ENCODE results near the gene TRIM41. TPM values are rescaled to one million over a fixed set of nuclear protein-coding genes. Genes with fewer than 3 reads are reported as not detected.
A peak's percentile ranks its signal among the peaks of the same experiment; 100 is the strongest.

The TRIM41 gene
- total and polyA plus RNA-seq, 9 of the 15 experiments (the other 6 are each of a cell fraction or from before 2014, with no cell fraction given): 1.8 to 47.6 (median 20.9) TPM

DNA sequence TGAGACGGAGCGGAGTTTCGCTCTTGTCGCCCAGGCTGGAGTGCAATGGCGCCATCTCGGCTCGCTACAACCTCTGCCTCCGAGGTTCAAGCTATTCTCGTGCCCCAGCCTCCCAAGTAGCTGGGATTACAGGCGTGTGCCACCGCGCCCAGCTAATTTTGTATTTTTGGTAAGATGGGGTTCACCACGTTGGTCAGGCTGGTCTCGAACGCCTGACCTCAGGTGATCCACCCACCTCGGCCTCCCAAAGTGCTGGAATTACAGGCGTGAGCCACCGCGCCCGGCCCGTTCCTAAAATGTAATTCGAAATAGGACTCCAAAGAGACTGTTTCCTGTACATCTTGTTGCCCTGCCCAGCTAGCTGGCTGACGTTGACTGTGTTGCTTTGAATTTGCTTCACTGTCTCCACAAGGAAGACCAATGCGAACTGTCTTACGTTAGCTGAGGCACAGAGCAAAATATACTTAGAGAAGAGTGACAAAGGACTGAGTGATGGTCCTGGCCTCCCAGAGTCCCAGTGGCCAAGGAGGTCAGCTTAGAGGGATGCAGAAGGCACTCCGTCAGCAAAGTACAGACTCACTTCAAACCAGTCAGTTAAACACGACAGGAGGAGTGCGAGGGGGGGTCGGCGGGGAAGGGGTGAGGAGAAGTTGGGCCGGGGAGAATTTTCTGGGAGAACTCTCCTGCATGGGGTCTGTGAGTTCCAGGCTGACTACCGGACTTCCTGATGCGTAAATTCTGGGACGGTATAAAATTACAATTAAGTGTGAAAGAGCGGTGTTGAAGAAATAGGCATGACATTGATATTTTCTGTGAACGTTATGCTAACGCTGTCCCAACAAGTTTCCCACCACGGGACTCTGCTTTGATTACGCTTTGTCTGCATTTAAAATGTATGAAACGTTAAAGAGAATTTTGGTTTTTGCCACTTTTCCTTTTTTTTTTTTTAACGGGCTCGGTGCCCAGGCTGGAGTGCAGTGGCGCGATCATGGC, 6.8 kb upstream of the TRIM41 start:
- BruUV-seq (replicated peaks): no TSS peak
- ChIA-PET CTCF (ENCODE audit: low intra/inter-chr PET ratio) (no interaction called here), POLR2A (interaction anchor here (0.6 to 2.4 kb wide), 8 partner anchors 9 to 41 kb away, joined by 3 to 18 read pairs (median 3); partner anchors contain the start of gene RACK1)
- in situ Hi-C loops (cut with MboI) (no loop called here), intact Hi-C loops (cut with micrococcal nuclease) (loop anchor here (5.0 kb wide), 1 partner anchor 44 kb away; no protein-coding TSS in a partner anchor)
- peak in 2 of 4 experiments; percentile 57 to 74 for DNase-seq (ENCODE audit: extremely low read depth in 1 of 4, low spot score in 3 of 4)
- Histone ChIP-seq H4K20me1 (replicated peaks; ENCODE audit: control insufficient read depth, insufficient read depth, low read length) (no peaks in the 10 kb centered on the region), H3K4me2 (ENCODE audit: insufficient read depth, low read length) (peak overlapping the region; percentile 93), H2AFZ (ENCODE audit: low read depth, low read length) (peak overlapping the region; percentile 96), H3K27me3 (ENCODE audit: control insufficient read depth in 2 of 2, insufficient read depth in 2 of 2, low read length in 2 of 2) (no peaks in the 10 kb centered on the region), H3K36me3 (ENCODE audit: control insufficient read depth, insufficient read depth, low read length) (no peaks in the 10 kb centered on the region), H3K9me1 (ENCODE audit: control insufficient read depth, insufficient read depth, low read length) (no peaks in the 10 kb centered on the region), H3K9me3 (replicated peaks; ENCODE audit: control insufficient read depth, insufficient read depth, low read depth, low read length) (no peaks in the 10 kb centered on the region), H3K79me2 (ENCODE audit: control insufficient read depth, insufficient read depth, low read length) (no peaks in the 10 kb centered on the region), H3K4me1 (replicated peaks in 1 of 2; ENCODE audit: control insufficient read depth in 2 of 2, insufficient read depth in 2 of 2, low read length in 2 of 2) (peaks cover 9 to 28% of the 10 kb centered on the region in 2 experiments; a peak in 4 of 5 replicates), H3K4me3 (peak overlapping the region; percentile 51), H3K9ac (ENCODE audit: insufficient read depth in 1 of 2, low read depth in 2 of 2, low read length in 2 of 2) (peak overlapping the region; percentile 70 to 90), H3K27ac (ENCODE audit: extremely low read depth, low read depth, low read length) (peak overlapping the region; percentile 71)
- peak; percentile 39 for ATAC-seq
- WGBS (ENCODE audit: insufficient coverage, low coverage, missing lambda C conversion rate): 6% methylated on average over 44 of the region's 44 CpGs
- peak; percentile 87 for FAIRE-seq
- TF ChIP-seq GTF3C2 (IDR thresholded peaks at IDR 0.05; ENCODE audit: borderline replicate concordance, extremely low read depth, insufficient read length) (peak; percentile 79), SETDB1 (IDR thresholded peaks at IDR 0.05; ENCODE audit: low read length) (no peak), POLR2A (conservative IDR thresholded peaks at IDR 0.05) (peak; percentile 58; the same call in 1 of the 2 replicates), ARNT (IDR thresholded peaks at IDR 0.05) (peak in 1 of 2 experiments; percentile 75; a peak in 2 of 4 replicates), KAT7 (CRISPR knock-in tag; IDR thresholded peaks at IDR 0.05; ENCODE audit: borderline replicate concordance) (no peak), RBFOX2 (IDR thresholded peaks at IDR 0.05; ENCODE audit: low read depth, low read length) (peak; percentile 53), MCM3 (IDR thresholded peaks at IDR 0.05) (no peak), RUNX1 (IDR thresholded peaks at IDR 0.05; ENCODE audit: low read depth) (no peak), ZNF398 (CRISPR knock-in tag; IDR thresholded peaks at IDR 0.05) (no peak)
- TF ChIP-seq, protein P1, sequence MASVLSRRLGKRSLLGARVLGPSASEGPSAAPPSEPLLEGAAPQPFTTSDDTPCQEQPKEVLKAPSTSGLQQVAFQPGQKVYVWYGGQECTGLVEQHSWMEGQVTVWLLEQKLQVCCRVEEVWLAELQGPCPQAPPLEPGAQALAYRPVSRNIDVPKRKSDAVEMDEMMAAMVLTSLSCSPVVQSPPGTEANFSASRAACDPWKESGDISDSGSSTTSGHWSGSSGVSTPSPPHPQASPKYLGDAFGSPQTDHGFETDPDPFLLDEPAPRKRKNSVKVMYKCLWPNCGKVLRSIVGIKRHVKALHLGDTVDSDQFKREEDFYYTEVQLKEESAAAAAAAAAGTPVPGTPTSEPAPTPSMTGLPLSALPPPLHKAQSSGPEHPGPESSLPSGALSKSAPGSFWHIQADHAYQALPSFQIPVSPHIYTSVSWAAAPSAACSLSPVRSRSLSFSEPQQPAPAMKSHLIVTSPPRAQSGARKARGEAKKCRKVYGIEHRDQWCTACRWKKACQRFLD (CRISPR knock-in tag; IDR thresholded peaks at IDR 0.05): no peak
- TF ChIP-seq, protein P2, sequence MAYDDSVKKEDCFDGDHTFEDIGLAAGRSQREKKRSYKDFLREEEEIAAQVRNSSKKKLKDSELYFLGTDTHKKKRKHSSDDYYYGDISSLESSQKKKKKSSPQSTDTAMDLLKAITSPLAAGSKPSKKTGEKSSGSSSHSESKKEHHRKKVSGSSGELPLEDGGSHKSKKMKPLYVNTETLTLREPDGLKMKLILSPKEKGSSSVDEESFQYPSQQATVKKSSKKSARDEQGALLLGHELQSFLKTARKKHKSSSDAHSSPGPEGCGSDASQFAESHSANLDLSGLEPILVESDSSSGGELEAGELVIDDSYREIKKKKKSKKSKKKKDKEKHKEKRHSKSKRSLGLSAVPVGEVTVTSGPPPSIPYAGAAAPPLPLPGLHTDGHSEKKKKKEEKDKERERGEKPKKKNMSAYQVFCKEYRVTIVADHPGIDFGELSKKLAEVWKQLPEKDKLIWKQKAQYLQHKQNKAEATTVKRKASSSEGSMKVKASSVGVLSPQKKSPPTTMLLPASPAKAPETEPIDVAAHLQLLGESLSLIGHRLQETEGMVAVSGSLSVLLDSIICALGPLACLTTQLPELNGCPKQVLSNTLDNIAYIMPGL (CRISPR knock-in tag; IDR thresholded peaks at IDR 0.05): peak; percentile 75; the same call in 1 of the 2 replicates

Measured in K562 (cell line).